Measurements from ENCODE around the gene CFAP73. TPM values are rescaled to one million over a fixed set of nuclear protein-coding genes. Genes with fewer than 3 reads are reported as not detected.
"Not testable (repeated sequence)": the region's sequence is repeated elsewhere in the genome, so short reads cannot be mapped to it uniquely, and the experiment has no call there.

Gene CFAP73
- total RNA-seq, 1 donor from 2014 or later = not detected

DNA sequence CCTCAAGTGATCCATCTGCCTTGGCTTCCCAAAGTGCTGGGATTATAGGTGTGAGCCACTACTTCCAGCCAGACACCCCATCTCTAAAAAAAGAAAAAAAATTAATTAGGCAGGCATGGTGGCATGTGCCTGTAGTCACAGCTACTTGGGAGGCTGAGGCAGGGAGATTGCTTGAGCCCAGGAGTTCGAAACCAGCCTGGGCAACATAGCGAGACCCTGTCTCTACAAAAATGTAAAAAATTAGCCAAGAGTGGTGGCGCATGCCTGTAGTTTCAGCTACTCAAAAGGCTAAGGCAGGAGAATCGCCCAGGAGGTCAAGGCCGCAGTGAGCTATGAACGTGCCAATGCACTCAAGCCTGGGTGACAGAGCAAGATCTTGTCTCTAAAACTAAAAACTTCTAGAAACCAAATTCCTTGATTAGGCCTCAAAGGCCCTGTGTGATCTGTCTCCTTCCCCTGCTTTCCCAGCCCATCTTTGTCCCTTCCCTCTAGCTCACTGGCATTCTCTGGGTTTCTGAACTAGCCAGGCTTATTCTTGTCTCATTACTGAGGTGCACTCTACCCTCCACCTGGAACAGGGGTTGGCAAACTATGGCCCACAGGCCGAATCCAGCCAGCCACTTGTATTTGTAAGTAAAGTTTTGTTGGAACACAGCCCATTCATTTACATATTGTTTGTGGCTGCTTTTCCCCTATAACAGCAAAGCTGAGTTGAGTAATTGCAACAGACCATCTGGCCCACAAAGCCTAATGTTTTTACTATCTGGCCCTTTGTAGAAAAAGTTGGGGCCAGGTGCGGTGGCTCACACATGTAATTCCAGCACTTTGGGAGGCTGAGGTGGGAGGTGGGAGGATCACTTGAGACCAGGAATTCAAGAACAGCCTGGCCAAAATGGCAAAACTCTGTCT, 54.6 kb downstream of the CFAP73 start:
- H2AFZ ChIP-seq (replicated peaks) = no peak overlapping the region

DNA sequence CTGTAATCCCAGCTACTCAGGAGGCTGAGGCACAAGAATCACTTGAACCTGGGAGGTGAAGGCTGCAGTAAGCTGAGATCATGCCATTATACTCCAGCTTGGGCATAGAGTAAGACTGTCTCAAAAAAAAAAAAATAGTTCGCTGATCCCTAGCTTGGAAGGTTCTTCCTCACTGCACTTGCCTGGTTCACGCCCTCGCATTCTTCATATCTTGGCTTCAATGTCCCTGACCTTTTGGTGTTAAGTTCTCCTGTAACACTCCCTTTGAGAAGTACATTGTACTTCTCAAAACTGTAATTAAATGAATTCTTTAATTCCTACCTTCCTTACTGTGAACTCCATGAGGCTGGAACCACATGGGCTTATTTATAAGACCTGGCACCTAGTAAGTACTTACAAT, 55.3 kb downstream of the CFAP73 start:
- Mint-ChIP-seq H3K4me3 (no peak overlapping the region), H3K27ac (no peak overlapping the region), H3K9me3 (peaks cover 3% of the 10 kb centered on the region), H3K36me3 (peaks cover 6% of the 10 kb centered on the region), H3K27me3 (ENCODE audit: insufficient read depth, low read depth) (peaks cover 12% of the 10 kb centered on the region), H3K4me1 (peaks cover 17% of the 10 kb centered on the region)
- TF ChIP-seq, protein P1, sequence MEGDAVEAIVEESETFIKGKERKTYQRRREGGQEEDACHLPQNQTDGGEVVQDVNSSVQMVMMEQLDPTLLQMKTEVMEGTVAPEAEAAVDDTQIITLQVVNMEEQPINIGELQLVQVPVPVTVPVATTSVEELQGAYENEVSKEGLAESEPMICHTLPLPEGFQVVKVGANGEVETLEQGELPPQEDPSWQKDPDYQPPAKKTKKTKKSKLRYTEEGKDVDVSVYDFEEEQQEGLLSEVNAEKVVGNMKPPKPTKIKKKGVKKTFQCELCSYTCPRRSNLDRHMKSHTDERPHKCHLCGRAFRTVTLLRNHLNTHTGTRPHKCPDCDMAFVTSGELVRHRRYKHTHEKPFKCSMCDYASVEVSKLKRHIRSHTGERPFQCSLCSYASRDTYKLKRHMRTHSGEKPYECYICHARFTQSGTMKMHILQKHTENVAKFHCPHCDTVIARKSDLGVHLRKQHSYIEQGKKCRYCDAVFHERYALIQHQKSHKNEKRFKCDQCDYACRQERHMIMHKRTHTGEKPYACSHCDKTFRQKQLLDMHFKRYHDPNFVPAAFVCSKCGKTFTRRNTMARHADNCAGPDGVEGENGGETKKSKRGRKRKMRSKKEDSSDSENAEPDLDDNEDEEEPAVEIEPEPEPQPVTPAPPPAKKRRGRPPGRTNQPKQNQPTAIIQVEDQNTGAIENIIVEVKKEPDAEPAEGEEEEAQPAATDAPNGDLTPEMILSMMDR (IDR thresholded peaks at IDR 0.05) = no peak
- TF ChIP-seq EZH2phosphoT487 (IDR thresholded peaks at IDR 0.05) (no peak), EZH2 (IDR thresholded peaks at IDR 0.05) (no peak)
- H3K27me3 ChIP-seq = no peaks in the 10 kb centered on the region
- H2AFZ ChIP-seq (replicated peaks) = no peak overlapping the region
- H3K4me3 ChIP-seq = no peak overlapping the region
- H3K9ac ChIP-seq = no peak overlapping the region
- H3K36me3 ChIP-seq = no peaks in the 10 kb centered on the region
- no peak overlapping the region for H3K27ac ChIP-seq
- no peaks in the 10 kb centered on the region for H4K20me1 ChIP-seq (ENCODE audit: low read depth)
- DNase-seq (ENCODE audit: low spot score) = no peak
- no peak overlapping the region for H3K4me2 ChIP-seq
- no peaks in the 10 kb centered on the region for H3K9me3 ChIP-seq (ENCODE audit: low read depth)
- H3K4me1 ChIP-seq = no peaks in the 10 kb centered on the region
- no peaks in the 10 kb centered on the region for H3K79me2 ChIP-seq (ENCODE audit: low read depth)
- H3F3A ChIP-seq (ENCODE audit: low read depth) = no peaks in the 10 kb centered on the region

More for the DNA sequence above, 54.6 kb downstream of the CFAP73 start:
- Mint-ChIP-seq H3K27ac (no peak overlapping the region), H3K4me3 (no peak overlapping the region), H3K4me1 (peaks cover 17% of the 10 kb centered on the region), H3K27me3 (ENCODE audit: insufficient read depth, low read depth) (peaks cover 13% of the 10 kb centered on the region), H3K36me3 (peaks cover 6% of the 10 kb centered on the region), H3K9me3 (peaks cover 3% of the 10 kb centered on the region)
- no peak for DNase-seq (ENCODE audit: low spot score)
- H3K4me1 ChIP-seq = no peaks in the 10 kb centered on the region
- H4K20me1 ChIP-seq (ENCODE audit: low read depth) = no peaks in the 10 kb centered on the region
- H3K9ac ChIP-seq = no peak overlapping the region
- no peak overlapping the region for H3K4me3 ChIP-seq
- H3K27ac ChIP-seq = no peak overlapping the region
- no peak overlapping the region for H3K4me2 ChIP-seq
- H3K79me2 ChIP-seq (ENCODE audit: low read depth) = no peaks in the 10 kb centered on the region
- no peaks in the 10 kb centered on the region for H3K36me3 ChIP-seq
- TF ChIP-seq EZH2 (IDR thresholded peaks at IDR 0.05) (no peak), EZH2phosphoT487 (IDR thresholded peaks at IDR 0.05) (no peak)
- TF ChIP-seq, protein P1 (IDR thresholded peaks at IDR 0.05) = no peak
- no peaks in the 10 kb centered on the region for H3F3A ChIP-seq (ENCODE audit: low read depth)
- H3K9me3 ChIP-seq (ENCODE audit: low read depth) = no peaks in the 10 kb centered on the region
- H3K27me3 ChIP-seq = no peaks in the 10 kb centered on the region

DNA sequence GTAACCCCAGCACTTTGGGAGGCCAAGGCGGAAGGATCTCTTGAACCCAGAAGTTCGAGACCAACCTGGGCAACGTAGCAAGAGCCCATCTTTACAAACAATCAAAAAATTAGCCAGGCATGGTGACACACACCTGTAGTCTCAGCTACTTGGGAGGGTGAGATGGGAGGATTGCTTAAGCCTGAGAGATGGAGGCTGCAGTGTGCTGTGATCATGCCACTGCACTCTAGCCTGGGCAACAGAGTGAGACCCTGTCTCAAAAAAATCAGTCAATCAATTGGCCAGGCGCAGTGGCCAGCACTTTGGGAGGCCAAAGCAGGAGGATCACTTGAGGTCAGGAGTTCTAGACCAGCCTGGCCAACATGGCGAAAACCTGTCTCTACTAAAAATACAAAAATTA, 57.3 kb downstream of the CFAP73 start:
- not testable (repeated sequence) for H3K79me2 ChIP-seq (ENCODE audit: low read depth); DNase-seq (ENCODE audit: low spot score); H3K27ac ChIP-seq; H4K20me1 ChIP-seq (ENCODE audit: low read depth); H3F3A ChIP-seq (ENCODE audit: low read depth); H3K4me2 ChIP-seq; H2AFZ ChIP-seq (replicated peaks); H3K9ac ChIP-seq; H3K4me1 ChIP-seq; H3K27ac Mint-ChIP-seq; H3K4me3 ChIP-seq; H3K4me3 Mint-ChIP-seq; H3K36me3 ChIP-seq; H3K36me3 Mint-ChIP-seq; H3K9me3 Mint-ChIP-seq; H3K27me3 ChIP-seq; H3K9me3 ChIP-seq (ENCODE audit: low read depth)
- Mint-ChIP-seq H3K4me1 (peaks cover 17% of the 10 kb centered on the region), H3K27me3 (ENCODE audit: insufficient read depth, low read depth) (peaks cover 15% of the 10 kb centered on the region)

DNA sequence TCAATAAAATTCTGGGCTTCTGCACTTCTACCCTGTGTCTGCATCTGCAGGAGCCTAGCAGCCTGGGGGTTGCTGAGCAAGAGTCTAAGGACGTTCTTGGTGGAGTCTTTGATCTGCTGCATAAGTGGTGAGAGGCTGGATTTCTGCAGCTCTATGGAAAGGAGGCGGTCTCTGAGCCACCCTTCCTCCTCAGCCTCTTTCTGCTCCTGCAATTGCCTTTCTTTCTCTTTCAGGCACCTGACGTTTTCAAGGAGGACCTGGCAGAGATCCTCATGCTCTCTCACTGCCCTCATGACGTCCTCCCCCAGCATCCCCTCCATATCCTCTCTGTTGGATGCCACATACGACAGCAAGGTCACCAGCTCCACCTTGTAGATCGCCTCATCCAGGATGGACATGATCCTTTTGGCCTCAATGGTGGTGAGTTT, 58.1 kb downstream of the CFAP73 start:
- H2AFZ ChIP-seq (replicated peaks) = no peak overlapping the region
- Mint-ChIP-seq H3K36me3 (peaks cover 6% of the 10 kb centered on the region), H3K27ac (peak overlapping the region; percentile 20)

More for the DNA sequence above, 58.1 kb downstream of the CFAP73 start:
- Histone ChIP-seq H3K4me3 (no peak overlapping the region), H3K4me1 (no peaks in the 10 kb centered on the region), H3K27ac (no peak overlapping the region), H3K27me3 (no peaks in the 10 kb centered on the region), H3F3A (ENCODE audit: low read depth) (no peaks in the 10 kb centered on the region), H3K79me2 (ENCODE audit: low read depth) (no peaks in the 10 kb centered on the region), H4K20me1 (ENCODE audit: low read depth) (no peaks in the 10 kb centered on the region), H3K36me3 (no peaks in the 10 kb centered on the region), H3K9me3 (ENCODE audit: low read depth) (no peaks in the 10 kb centered on the region), H3K4me2 (no peak overlapping the region), H3K9ac (no peak overlapping the region)
- H3K27me3 Mint-ChIP-seq (ENCODE audit: insufficient read depth, low read depth) = peaks cover 15% of the 10 kb centered on the region
- H3K4me3 Mint-ChIP-seq = no peak overlapping the region
- no peak for DNase-seq (ENCODE audit: low spot score)
- H3K9me3 Mint-ChIP-seq = peaks cover 3% of the 10 kb centered on the region
- H3K4me1 Mint-ChIP-seq = peaks cover 17% of the 10 kb centered on the region
- TF ChIP-seq EZH2phosphoT487 (IDR thresholded peaks at IDR 0.05) (no peak), EZH2 (IDR thresholded peaks at IDR 0.05) (no peak)
- TF ChIP-seq, protein P1 (IDR thresholded peaks at IDR 0.05) = no peak
